ENCODE data around the gene ZNF793. TPM values are rescaled to one million over a fixed set of nuclear protein-coding genes. Genes with fewer than 3 reads are reported as not detected.

ZNF793 gene
- total and polyA plus RNA-seq, 9 of the 15 experiments (the other 6 are each of a cell fraction or from before 2014, with no cell fraction given): 0.02 to 0.04 (median 0.03) TPM; not detected in 6

DNA sequence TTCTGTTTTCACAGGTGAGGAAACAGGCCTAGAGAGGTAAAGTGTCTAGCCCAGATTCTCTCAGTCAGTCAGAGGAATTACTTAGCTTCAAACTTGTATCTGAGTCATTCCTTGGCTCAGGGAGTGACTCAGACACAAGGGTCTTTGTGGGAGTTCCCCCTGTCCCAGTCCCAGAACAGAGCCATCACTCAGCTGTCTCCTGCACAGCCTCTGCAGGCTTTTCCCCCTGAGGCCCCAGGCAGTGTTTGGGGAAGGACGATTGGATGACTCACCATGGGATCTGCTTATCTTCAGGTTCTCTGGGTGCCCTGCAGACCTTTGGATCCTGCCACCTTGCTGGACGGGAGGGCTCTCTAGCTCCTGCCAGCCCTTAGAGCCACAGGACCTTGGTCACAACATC lies 13.2 kb downstream of the ZNF793 start:
- FAIRE-seq (no peak), DNase-seq (ENCODE audit: extremely low read depth in 1 of 4, low spot score in 3 of 4) (no peak), ATAC-seq (no peak)
- Histone ChIP-seq H3K79me2 (ENCODE audit: control insufficient read depth, insufficient read depth, low read length) (no peaks in the 10 kb centered on the region), H3K9ac (ENCODE audit: insufficient read depth in 1 of 2, low read depth in 2 of 2, low read length in 2 of 2) (no peak overlapping the region), H3K4me3 (no peak overlapping the region), H3K27me3 (ENCODE audit: control insufficient read depth in 2 of 2, insufficient read depth in 2 of 2, low read length in 2 of 2) (no peaks in the 10 kb centered on the region), H3K9me3 (replicated peaks; ENCODE audit: control insufficient read depth, insufficient read depth, low read depth, low read length) (no peaks in the 10 kb centered on the region), H4K20me1 (replicated peaks; ENCODE audit: control insufficient read depth, insufficient read depth, low read length) (no peaks in the 10 kb centered on the region), H3K4me1 (replicated peaks in 1 of 2; ENCODE audit: control insufficient read depth in 2 of 2, insufficient read depth in 2 of 2, low read length in 2 of 2) (no peaks in the 10 kb centered on the region), H3K9me1 (ENCODE audit: control insufficient read depth, insufficient read depth, low read length) (no peaks in the 10 kb centered on the region), H3K36me3 (ENCODE audit: control insufficient read depth, insufficient read depth, low read length) (no peaks in the 10 kb centered on the region), H3K4me2 (ENCODE audit: insufficient read depth, low read length) (no peak overlapping the region), H2AFZ (ENCODE audit: low read depth, low read length) (no peak overlapping the region), H3K27ac (ENCODE audit: extremely low read depth, low read depth, low read length) (no peak overlapping the region)
- BruUV-seq (replicated peaks): no TSS peak
- in situ Hi-C loops (cut with MboI) (loop anchor here (5.0 kb wide), 1 partner anchor 52 kb away; no protein-coding TSS in a partner anchor), intact Hi-C loops (cut with micrococcal nuclease) (no loop called here)
- CTCF ChIA-PET (ENCODE audit: low intra/inter-chr PET ratio): no interaction called here
- POLR2A ChIA-PET: no interaction called here
- TF ChIP-seq FOSL1 (tag; conservative IDR thresholded peaks at IDR 0.05) (peak; percentile 39; the same call in 1 of the 2 replicates), CXXC5 (CRISPR knock-in tag; IDR thresholded peaks at IDR 0.05) (no peak)
- WGBS (ENCODE audit: insufficient coverage, low coverage, missing lambda C conversion rate): 0% methylated on average over 2 of the region's 2 CpGs

DNA sequence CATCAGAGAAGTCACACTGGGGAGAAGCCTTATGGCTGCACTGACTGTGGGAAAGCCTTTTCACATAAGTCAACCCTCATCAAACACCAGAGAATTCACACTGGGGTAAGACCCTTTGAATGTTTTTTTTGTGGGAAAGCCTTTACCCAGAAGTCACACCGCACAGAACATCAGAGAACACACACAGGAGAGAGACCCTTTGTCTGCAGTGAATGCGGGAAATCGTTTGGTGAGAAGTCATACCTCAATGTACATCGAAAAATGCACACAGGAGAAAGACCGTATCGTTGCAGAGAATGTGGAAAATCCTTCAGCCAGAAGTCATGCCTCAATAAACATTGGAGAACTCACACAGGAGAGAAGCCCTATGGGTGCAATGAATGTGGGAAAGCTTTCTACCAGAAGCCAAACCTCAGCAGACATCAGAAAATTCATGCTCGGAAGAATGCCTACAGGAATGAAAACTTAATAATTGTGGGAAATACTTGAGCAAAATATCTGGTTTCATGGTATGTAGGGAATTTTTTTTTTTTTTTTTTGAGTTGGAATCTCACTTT lies 30.7 kb downstream of the ZNF793 start:
- BruUV-seq (replicated peaks): no TSS peak
- Histone ChIP-seq H3K27me3 (ENCODE audit: control insufficient read depth in 2 of 2, insufficient read depth in 2 of 2, low read length in 2 of 2) (no peaks in the 10 kb centered on the region), H3K79me2 (ENCODE audit: control insufficient read depth, insufficient read depth, low read length) (no peaks in the 10 kb centered on the region), H2AFZ (ENCODE audit: low read depth, low read length) (no peak overlapping the region), H3K4me3 (no peak overlapping the region), H4K20me1 (replicated peaks; ENCODE audit: control insufficient read depth, insufficient read depth, low read length) (no peaks in the 10 kb centered on the region), H3K27ac (ENCODE audit: extremely low read depth, low read depth, low read length) (no peak overlapping the region), H3K4me1 (replicated peaks in 1 of 2; ENCODE audit: control insufficient read depth in 2 of 2, insufficient read depth in 2 of 2, low read length in 2 of 2) (no peaks in the 10 kb centered on the region), H3K9ac (ENCODE audit: insufficient read depth in 1 of 2, low read depth in 2 of 2, low read length in 2 of 2) (no peak overlapping the region), H3K9me3 (replicated peaks; ENCODE audit: control insufficient read depth, insufficient read depth, low read depth, low read length) (no peaks in the 10 kb centered on the region; the same call in 1 of the 2 replicates), H3K4me2 (ENCODE audit: insufficient read depth, low read length) (no peak overlapping the region), H3K36me3 (ENCODE audit: control insufficient read depth, insufficient read depth, low read length) (no peaks in the 10 kb centered on the region), H3K9me1 (ENCODE audit: control insufficient read depth, insufficient read depth, low read length) (no peaks in the 10 kb centered on the region)
- in situ Hi-C loops (cut with MboI) (no loop called here), intact Hi-C loops (cut with micrococcal nuclease) (no loop called here)
- ATAC-seq (no peak), DNase-seq (ENCODE audit: extremely low read depth in 1 of 4, low spot score in 3 of 4) (no peak), FAIRE-seq (no peak)
- ChIA-PET CTCF (ENCODE audit: low intra/inter-chr PET ratio) (no interaction called here), POLR2A (no interaction called here)
- 2% methylated on average over 7 of the region's 7 CpGs for WGBS (ENCODE audit: insufficient coverage, low coverage, missing lambda C conversion rate)
- TF ChIP-seq ZNF212 (CRISPR knock-in tag; IDR thresholded peaks at IDR 0.05) (no peak), FOXK2 (conservative IDR thresholded peaks at IDR 0.05 in 1 of 2, IDR thresholded peaks at IDR 0.05 in 1 of 2; ENCODE audit: low read depth in 2 of 2) (no peak), TRIM24 (IDR thresholded peaks at IDR 0.05) (no peak), XRCC3 (IDR thresholded peaks at IDR 0.05) (no peak), SUPT5H (IDR thresholded peaks at IDR 0.05) (no peak), RBM25 (IDR thresholded peaks at IDR 0.05; ENCODE audit: low read depth, low read length, severe bottlenecking) (no peak), NRF1 (conservative IDR thresholded peaks at IDR 0.05 in 1 of 2, IDR thresholded peaks at IDR 0.05 in 1 of 2) (no peak), ZNF311 (CRISPR knock-in tag; IDR thresholded peaks at IDR 0.05) (no peak), CTBP1 (IDR thresholded peaks at IDR 0.05; ENCODE audit: borderline replicate concordance) (no peak), GTF2A2 (tag; IDR thresholded peaks at IDR 0.05) (no peak), HMGN3 (IDR thresholded peaks at IDR 0.05; ENCODE audit: borderline replicate concordance, extremely low read depth, insufficient read length, low read depth, low read length) (no peak), DACH1 (IDR thresholded peaks at IDR 0.05; ENCODE audit: partially characterized antibody) (no peak)
- TF ChIP-seq, protein P1, sequence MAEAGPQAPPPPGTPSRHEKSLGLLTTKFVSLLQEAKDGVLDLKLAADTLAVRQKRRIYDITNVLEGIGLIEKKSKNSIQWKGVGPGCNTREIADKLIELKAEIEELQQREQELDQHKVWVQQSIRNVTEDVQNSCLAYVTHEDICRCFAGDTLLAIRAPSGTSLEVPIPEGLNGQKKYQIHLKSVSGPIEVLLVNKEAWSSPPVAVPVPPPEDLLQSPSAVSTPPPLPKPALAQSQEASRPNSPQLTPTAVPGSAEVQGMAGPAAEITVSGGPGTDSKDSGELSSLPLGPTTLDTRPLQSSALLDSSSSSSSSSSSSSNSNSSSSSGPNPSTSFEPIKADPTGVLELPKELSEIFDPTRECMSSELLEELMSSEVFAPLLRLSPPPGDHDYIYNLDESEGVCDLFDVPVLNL (CRISPR knock-in tag; IDR thresholded peaks at IDR 0.05; ENCODE audit: low read depth): no peak
- TF ChIP-seq, protein P2, sequence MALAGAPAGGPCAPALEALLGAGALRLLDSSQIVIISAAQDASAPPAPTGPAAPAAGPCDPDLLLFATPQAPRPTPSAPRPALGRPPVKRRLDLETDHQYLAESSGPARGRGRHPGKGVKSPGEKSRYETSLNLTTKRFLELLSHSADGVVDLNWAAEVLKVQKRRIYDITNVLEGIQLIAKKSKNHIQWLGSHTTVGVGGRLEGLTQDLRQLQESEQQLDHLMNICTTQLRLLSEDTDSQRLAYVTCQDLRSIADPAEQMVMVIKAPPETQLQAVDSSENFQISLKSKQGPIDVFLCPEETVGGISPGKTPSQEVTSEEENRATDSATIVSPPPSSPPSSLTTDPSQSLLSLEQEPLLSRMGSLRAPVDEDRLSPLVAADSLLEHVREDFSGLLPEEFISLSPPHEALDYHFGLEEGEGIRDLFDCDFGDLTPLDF (CRISPR knock-in tag; IDR thresholded peaks at IDR 0.05): no peak

All from K562 (cell line).